HG02870 (cell line): ENCODE data around the gene HINFP.
A peak's percentile ranks its signal among the peaks of the same experiment; 100 is the strongest.
"Not testable (repeated sequence)": the region's sequence is repeated elsewhere in the genome, so short reads cannot be mapped to it uniquely, and the experiment has no call there.

ENCODE experiments used
- ATAC-seq: cut with Tn5 transposase; IDR thresholded peaks from one replicate; pipeline ENCODE4 v1.9.1; 2021; ENCODE audit warnings: mild to moderate bottlenecking, moderate library complexity; ENCODE audit not compliant: unreplicated experiment

Gene HINFP

DNA sequence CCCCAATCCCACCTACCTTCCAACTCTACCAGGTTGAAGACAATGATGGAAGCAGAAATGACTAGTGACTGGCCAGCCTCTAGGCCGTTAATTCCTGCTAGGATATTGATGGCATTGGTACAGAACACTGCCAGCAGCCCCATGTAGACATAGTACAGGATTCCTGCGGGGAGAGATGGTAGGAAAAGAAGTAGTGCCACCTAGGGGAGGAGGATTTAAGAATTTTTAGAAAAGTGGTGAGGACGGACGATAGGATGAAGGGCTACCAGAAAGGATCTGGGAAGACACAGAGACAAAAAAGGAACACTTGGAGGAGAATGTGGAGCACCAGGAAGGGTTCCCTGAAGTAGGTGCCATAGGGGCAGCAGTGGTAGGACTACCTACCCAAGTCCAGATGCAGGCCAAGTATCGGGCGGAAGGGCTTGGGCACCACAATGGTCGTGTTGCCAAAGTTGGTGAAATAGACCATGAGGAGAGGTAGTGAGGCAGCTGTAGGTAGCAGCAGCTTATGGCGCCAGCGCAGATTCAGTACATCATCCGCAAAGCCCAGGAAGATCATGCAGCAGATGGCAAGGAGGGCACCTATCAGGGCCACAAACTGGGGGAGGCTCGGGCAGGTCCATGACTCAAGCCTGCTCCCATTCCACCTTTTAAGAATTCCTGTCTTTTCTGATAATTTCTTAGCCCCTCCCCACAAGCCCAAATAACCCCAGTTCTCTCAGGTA lies 21.0 kb upstream of the HINFP start:
- no peak for ATAC-seq

GRCh38 chr11:119100994-119101758 lies 20.2 kb upstream of the HINFP start:
- ATAC-seq = peak; percentile 18

DNA sequence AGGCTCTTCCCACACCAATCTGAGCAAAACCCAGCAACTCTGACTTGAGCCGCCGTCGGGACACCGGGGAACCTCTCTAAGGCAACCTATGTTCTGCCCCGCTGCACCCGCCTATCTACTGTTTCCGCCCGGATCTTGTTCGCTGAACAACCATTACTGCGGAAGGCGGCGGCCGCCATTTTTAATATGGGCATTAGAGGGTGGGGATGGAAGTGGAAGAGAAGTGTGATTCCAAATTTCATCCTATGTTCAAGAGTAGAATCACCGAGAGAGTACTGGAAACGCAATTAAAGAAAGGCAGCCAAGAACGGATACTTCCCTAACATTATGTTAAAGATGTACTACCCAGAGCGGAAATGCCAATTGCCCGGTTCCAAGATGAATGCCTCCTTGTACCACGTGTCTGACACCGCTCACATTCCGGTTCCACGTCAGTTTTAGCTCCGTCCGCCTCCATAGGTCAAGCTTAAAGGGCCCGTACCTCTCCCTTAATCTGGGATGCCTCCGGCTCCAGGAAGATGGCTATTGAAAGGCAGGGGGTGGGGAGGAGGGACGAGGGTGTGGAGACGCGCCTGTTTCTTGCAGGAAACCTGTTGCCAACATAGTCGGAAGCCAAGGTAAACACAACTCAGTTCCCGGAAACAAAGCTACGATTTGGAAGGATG lies 19.5 kb upstream of the HINFP start, which contains the start of gene DPAGT1:
DPAGT1 (minus strand) TSS at position 95 of the 665 bp plus-strand sequence. CDS start 198 bp downstream, outside the sequence.
- ATAC-seq = peak; percentile 78

- ATAC-seq = not testable (repeated sequence)
Observed at GRCh38 chr11:119103161-119103664, 18.2 kb upstream of the HINFP start.

GRCh38 chr11:119103793-119104192 lies 17.6 kb upstream of the HINFP start:
- ATAC-seq = no peak

- peak; percentile 76 for ATAC-seq
Observed at GRCh38 chr11:119106564-119107537, 14.5 kb upstream of the HINFP start, which contains the start of gene C2CD2L. Gene C2CD2L, plus strand, starts transcription at chr11:119107344. Its CDS starts 398 bp downstream, at chr11:119107742.

GRCh38 chr11:119107538-119108145 lies 13.7 kb upstream of the HINFP start:
- peak; percentile 9 for ATAC-seq

DNA sequence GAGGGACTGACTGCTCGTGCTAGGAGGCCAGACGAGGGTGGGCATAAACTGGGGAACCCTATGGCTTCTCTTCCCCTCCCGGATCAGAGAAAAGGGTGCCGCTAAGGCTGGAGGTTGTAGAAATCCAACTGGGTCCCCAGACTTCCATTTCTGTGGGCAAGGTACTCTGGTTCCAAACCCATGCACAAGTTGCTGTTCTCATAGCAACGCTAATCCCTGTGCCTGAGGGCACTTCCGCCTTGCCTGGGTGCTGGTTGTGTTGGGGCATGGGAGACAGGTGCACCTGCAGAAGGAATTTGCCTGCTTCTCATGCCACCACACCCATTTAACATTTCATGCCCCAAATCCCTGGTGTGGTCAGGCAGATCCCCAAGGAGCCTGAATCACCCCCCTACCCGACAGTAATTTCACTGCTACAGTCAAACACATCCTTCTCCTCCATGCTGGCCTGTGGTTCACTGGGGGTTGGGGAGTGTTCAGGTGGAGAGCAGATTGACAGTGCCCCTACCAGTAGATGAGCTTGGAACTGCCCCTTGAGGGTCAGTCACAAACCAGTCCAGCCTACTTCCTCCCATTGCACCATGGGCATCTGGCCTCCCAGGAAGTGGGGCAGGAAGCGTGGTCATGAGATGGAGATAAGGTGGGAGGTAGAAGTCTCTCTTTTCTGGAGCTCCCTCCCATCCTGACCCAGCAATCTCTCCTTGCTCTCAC lies 13.1 kb upstream of the HINFP start:
- ATAC-seq = no peak

DNA sequence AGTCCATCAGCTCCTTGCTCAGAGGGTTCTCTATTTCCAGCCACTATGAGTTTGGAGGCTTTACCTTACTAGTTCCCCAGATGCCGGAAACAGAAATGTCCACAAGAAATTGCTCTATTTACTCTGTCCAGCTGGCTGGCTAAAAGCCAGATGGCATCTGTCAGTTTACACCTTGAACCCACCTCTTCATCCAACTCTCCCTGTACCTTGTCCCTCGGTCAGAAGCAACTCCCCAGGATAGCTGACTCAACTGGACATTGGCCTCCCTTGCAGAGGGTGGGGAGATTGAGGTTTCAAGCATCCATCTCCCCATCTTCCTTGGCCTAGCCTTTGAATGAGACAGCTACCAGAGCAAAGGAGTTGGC lies 12.5 kb upstream of the HINFP start:
- no peak for ATAC-seq

GRCh38 chr11:119109843-119110242 lies 11.5 kb upstream of the HINFP start:
- no peak for ATAC-seq

DNA sequence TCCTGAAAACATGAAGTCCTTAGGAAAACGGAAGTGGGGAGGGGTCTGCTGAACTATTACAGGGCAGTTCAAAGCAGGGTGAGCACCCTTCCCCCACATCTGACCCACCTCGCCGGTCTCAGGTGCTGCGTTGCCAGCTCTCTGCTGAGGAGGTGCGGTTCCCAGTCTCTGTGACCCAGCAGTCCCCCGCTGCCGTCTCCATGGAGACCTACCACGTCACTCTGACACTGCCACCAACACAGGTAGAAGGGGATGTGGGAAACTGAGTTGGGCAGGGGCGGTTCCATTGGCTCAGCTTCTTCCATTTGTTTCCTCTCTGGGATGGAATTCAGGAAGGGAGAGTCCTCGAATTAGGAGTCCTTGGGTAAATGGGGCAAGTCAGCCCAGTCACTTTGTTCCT lies 10.9 kb upstream of the HINFP start:
- ATAC-seq = no peak

GRCh38 chr11:119111361-119111925 lies 9.9 kb upstream of the HINFP start:
- no peak for ATAC-seq

- ATAC-seq = no peak
Observed at GRCh38 chr11:119112314-119113020, 8.9 kb upstream of the HINFP start.

GRCh38 chr11:119113716-119114115 lies 7.7 kb upstream of the HINFP start:
- ATAC-seq = no peak

- ATAC-seq = no peak
Observed at GRCh38 chr11:119114351-119114750, 7.0 kb upstream of the HINFP start.

- no peak for ATAC-seq
Observed at GRCh38 chr11:119115484-119116234, 5.7 kb upstream of the HINFP start.

DNA sequence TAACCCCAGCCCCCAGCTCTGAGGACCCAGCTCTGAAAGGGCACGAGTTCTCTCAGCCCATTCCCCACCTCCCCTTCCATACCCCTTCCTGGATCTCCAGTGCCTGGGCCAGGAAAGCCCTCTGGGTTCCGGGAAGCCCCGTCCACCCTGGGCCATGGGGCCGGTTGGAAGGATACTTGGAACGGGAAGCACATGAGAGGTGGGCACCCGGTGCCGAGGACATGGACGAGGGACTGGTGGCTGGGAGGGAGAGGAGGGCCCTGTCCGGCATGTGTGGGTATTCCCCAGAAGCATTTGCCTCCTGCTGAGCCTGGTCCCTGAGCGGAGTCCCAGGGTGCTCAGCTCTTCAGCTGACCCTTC lies 5.2 kb upstream of the HINFP start:
- ATAC-seq = no peak

DNA sequence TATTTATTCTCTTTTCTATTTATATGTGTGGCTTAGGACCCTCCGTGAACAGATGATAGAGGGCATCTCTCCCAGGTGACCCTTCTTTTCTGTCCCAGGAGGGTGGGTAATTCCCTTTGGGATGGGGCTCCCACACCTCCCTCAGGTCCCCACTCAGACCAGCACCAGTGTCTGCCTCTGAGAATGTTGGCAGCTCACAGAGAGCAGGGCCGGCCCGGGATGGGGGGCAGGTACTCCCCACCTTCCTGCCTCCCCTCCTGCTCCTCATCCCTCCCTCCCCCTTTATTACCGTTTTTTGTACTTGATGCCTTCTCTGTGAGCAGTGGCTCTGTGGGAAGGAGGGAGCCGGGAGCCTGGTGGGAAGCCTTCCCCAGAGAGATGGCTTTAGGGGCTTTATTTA lies 4.8 kb upstream of the HINFP start:
- no peak for ATAC-seq
